Liver (tissue), 3 donors: Measurements from ENCODE around the gene LRRFIP2.

Experiments used
- CTCF ChIP-seq: fragments of 150-350 bp; IDR thresholded peaks from 2 replicates; pipeline ENCODE4 v1.5.1; 2017; ENCODE audit warnings: improper control_type of control experiment, low read depth, low read length; ENCODE audit not compliant: missing input control
- GABPA ChIP-seq, 2 donors: IDR thresholded peaks in 1 of 2; conservative IDR thresholded peaks in 1 of 2; 2 replicates each; pipeline ENCODE4 v1.6.1; 2016; ENCODE audit warnings: antibody characterized with exemption in 2 of 2, mild to moderate bottlenecking in 1 of 2, moderate library complexity in 1 of 2
- JUND ChIP-seq, 2 donors: IDR thresholded peaks; 2 replicates each; pipeline ENCODE4 v1.6.1; 2016; ENCODE audit warnings: antibody characterized with exemption in 2 of 2
- MAX ChIP-seq: IDR thresholded peaks from 2 replicates; pipeline ENCODE4 v1.6.1; 2016; ENCODE audit warnings: antibody characterized with exemption
- NR2F2 ChIP-seq: IDR thresholded peaks from 2 replicates; pipeline ENCODE4 v1.6.1; 2016; ENCODE audit warnings: antibody characterized with exemption
- RAD21 ChIP-seq, 2 donors: IDR thresholded peaks; 2 replicates each; pipeline ENCODE4 v1.6.1; 2016; ENCODE audit warnings: antibody characterized with exemption in 2 of 2, mild to moderate bottlenecking in 2 of 2
- REST ChIP-seq: IDR thresholded peaks from 2 replicates; pipeline ENCODE4 v1.6.1; 2016; ENCODE audit warnings: antibody characterized with exemption, mild to moderate bottlenecking
- TF ChIP-seq, protein P1 (sequence below): IDR thresholded peaks from 2 replicates; pipeline ENCODE4 v1.6.1; 2016; ENCODE audit warnings: antibody characterized with exemption
- TF ChIP-seq, protein P2 (sequence below): IDR thresholded peaks from 2 replicates; pipeline ENCODE4 v1.6.1; 2016; ENCODE audit warnings: antibody characterized with exemption
- donor health status: healthy.
- donor health status: healthy.

DNA sequence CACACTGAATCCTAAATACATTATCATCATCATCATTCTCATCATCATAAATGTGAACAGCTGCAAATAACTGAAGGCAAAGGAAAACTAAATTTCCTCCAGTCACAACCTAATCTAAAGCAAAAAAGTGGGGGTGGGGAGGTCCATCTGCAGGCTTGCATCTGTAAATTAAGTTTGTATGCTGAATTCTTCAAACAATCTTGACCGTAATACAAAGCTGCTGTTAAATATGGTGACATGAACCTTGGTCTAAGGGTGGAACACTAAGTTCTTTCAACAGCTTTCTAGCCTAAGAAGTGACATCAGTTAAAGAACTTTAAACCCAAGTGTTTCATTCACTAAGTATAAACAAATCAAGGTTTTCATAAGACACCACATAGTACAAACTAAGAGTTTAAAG, 4.3 kb downstream of the LRRFIP2 start:
- TF ChIP-seq CTCF (no peak), GABPA (IDR thresholded peaks at IDR 0.05 in 1 of 2, conservative IDR thresholded peaks at IDR 0.05 in 1 of 2) (no peak), REST (no peak), MAX (no peak), JUND (IDR thresholded peaks at IDR 0.05) (no peak), RAD21 (IDR thresholded peaks at IDR 0.05) (no peak), NR2F2 (no peak)
- TF ChIP-seq, protein P1, sequence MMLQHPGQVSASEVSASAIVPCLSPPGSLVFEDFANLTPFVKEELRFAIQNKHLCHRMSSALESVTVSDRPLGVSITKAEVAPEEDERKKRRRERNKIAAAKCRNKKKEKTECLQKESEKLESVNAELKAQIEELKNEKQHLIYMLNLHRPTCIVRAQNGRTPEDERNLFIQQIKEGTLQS, result no peak
- TF ChIP-seq, protein P2, sequence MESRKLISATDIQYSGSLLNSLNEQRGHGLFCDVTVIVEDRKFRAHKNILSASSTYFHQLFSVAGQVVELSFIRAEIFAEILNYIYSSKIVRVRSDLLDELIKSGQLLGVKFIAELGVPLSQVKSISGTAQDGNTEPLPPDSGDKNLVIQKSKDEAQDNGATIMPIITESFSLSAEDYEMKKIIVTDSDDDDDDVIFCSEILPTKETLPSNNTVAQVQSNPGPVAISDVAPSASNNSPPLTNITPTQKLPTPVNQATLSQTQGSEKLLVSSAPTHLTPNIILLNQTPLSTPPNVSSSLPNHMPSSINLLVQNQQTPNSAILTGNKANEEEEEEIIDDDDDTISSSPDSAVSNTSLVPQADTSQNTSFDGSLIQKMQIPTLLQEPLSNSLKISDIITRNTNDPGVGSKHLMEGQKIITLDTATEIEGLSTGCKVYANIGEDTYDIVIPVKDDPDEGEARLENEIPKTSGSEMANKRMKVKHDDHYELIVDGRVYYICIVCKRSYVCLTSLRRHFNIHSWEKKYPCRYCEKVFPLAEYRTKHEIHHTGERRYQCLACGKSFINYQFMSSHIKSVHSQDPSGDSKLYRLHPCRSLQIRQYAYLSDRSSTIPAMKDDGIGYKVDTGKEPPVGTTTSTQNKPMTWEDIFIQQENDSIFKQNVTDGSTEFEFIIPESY, result no peak
